Measurements from ENCODE around the gene RAB33A. TPM values are rescaled to one million over a fixed set of nuclear protein-coding genes. Genes with fewer than 3 reads are reported as not detected.

The RAB33A gene
- total RNA-seq, 1 donor, result 3.0 TPM

DNA sequence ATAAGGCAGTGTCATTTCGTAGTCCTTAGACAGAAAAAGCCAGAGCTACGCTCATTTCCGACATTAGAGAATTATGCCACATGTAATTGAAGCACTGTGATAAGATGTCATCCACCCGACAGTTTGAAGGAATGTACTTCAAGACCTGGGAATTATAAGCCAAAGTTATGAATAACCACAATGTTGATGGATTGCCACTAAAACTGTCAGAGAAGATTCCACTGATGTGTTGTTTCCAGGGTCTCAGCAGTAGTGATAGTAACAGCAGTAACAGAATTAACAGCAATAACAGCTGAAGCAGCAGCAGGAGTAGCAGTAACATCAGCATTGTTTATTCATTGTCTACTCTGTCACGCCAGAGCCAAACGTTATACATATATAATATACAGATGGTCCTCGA, 24.7 kb downstream of the RAB33A start:
- TF ChIP-seq, protein P1, sequence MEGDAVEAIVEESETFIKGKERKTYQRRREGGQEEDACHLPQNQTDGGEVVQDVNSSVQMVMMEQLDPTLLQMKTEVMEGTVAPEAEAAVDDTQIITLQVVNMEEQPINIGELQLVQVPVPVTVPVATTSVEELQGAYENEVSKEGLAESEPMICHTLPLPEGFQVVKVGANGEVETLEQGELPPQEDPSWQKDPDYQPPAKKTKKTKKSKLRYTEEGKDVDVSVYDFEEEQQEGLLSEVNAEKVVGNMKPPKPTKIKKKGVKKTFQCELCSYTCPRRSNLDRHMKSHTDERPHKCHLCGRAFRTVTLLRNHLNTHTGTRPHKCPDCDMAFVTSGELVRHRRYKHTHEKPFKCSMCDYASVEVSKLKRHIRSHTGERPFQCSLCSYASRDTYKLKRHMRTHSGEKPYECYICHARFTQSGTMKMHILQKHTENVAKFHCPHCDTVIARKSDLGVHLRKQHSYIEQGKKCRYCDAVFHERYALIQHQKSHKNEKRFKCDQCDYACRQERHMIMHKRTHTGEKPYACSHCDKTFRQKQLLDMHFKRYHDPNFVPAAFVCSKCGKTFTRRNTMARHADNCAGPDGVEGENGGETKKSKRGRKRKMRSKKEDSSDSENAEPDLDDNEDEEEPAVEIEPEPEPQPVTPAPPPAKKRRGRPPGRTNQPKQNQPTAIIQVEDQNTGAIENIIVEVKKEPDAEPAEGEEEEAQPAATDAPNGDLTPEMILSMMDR (IDR thresholded peaks at IDR 0.05; ENCODE audit: insufficient read depth, low read length), result no peak
- no peak overlapping the region for H3K4me3 ChIP-seq (ENCODE audit: low read depth, low read length)
- no peak for DNase-seq (ENCODE audit: low read depth)

DNA sequence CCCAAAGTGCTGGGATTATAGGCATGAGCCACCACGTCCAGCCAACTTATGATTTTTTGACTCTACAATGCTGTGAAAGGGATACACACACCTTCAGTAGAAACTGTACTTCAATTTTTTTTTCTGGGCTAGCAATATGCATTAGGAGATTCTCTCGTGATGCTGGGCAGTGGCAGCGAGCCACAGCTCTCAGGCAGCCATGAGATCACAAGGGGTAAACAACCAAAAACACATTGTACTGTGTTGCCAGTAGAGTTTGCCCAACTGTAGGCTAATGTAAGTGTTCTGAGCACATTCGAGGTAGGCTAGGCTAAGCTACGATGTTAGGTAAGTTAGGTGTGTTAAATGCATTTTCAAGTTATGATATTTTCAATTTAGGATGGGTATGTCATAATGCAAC, 25.7 kb downstream of the RAB33A start:
- DNase-seq (ENCODE audit: low read depth), result no peak
- TF ChIP-seq, protein P1 (IDR thresholded peaks at IDR 0.05; ENCODE audit: insufficient read depth, low read length), result no peak
- H3K4me3 ChIP-seq (ENCODE audit: low read depth, low read length), result no peak overlapping the region

DNA sequence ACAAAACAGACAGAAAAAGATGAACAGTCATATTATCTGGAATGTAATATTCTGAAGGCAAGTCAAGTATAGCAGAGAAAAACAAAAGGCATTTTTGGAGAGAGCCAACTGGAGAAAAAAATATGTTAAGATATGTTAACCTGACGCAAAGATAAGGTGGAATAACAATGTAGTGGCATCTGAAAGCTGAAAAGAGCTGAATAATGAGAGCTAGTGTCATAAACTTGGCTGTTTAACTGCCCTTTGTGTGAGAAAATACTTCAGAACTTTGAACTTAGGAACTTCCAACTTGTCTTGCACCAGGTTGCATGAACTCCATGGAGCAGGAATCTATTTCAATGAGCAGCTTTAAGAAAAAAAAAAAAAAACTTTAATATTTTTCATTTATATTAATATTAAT, 32.9 kb downstream of the RAB33A start:
- DNase-seq (ENCODE audit: low read depth), result peak; percentile 57

DNA sequence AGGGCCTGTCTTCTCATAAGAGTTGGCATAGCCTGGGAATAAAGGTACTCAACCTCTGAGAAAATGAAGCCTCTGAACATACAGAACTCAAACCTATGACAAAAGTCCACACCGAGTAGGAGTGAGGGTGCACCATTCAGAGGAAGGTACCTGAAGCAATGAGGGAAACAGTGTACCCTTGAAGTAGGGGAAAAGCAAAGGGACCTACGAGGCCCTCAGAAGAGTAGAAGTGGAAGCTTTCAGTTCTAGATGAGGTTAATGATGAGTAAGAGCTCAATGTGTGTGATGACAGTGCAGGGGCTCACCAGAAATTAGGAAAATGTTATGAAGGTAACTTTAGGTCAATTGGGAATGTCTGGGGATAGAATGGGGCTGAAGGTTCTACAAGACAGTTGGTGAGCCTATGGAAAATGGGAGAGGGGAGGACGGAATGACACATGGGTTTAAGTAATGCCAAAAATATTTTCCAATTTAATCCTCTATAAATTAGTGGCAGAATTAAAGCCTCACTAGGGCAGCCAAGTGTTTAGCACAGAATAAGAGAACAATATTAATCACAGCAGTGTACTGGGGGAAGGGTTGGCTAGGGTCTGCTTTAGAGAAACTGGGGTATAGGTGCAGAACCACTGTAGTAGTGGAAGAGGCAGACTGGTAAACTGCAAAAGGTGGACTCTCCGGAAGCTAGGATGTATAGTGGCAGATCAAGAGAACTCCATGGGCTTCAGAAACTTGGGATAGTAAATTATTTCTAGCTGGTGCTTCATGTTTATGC, 39.8 kb downstream of the RAB33A start:
- H3K4me3 ChIP-seq (ENCODE audit: low read depth, low read length), result no peak overlapping the region
- no peak for DNase-seq (ENCODE audit: low read depth)
- TF ChIP-seq, protein P1 (IDR thresholded peaks at IDR 0.05; ENCODE audit: insufficient read depth, low read length), result no peak

More for the DNA sequence above, 32.9 kb downstream of the RAB33A start:
- H3K4me3 ChIP-seq (ENCODE audit: low read depth, low read length), result no peak overlapping the region
- TF ChIP-seq, protein P1 (IDR thresholded peaks at IDR 0.05; ENCODE audit: insufficient read depth, low read length), result no peak

DNA sequence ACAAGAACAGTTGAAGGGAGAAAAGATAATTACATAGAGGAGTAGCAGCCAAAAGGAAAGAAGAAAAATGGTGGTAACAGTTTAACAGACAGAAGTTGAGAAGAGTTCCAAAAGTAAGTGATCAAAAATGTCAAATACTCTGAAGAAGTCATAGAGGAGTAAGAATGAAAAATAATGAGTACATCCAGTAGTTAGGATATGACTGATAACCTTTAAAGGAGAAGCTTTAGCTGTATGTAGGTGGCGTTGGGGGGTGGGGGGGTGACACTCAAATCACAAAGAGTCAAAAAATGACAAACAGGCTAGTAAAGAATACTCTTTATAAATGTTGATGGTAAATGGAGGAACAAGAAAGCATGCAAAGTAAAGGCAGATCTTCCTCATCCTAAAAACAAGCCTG, 40.6 kb downstream of the RAB33A start:
- TF ChIP-seq, protein P1 (IDR thresholded peaks at IDR 0.05; ENCODE audit: insufficient read depth, low read length), result no peak
- no peak overlapping the region for H3K4me3 ChIP-seq (ENCODE audit: low read depth, low read length)
- no peak for DNase-seq (ENCODE audit: low read depth)

DNA sequence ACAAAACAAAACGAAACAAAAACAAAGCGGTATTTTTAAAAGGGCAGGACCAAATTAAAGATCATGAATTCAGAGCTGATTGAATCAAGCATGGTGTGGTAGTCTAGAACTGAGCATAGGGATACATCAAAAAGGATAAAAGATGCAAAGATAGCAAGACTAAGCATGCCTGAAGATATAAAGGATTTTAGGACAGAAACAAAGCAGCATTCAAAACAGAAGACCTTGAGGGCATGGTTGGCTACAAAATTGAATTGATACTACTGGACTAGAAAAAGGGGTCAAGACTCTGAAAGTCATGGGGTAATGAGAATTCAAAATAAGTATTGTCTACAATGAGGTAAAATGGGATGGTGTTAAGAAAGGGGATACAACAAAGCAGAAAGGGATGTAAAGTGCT, 41.6 kb downstream of the RAB33A start:
- no peak overlapping the region for H3K4me3 ChIP-seq (ENCODE audit: low read depth, low read length)
- TF ChIP-seq, protein P1 (IDR thresholded peaks at IDR 0.05; ENCODE audit: insufficient read depth, low read length), result no peak
- DNase-seq (ENCODE audit: low read depth), result no peak

DNA sequence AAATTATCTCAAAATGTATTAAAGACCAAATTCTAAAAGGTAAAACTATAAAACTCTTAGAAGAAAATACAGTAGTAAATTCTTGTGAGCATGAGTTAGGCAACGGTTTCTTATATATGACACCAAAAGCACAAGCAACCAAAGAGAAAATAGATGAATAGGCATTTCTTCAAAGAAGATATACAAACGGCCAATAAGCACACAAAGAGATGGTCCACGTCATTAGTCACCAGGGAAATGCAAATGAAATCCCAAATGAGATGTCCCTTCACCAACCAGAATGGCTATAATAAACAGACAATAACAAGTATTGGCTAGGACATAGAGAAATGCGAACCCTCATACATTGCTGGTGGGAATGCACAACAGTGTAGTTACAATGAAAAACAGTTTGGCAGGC, 44.6 kb downstream of the RAB33A start:
- peak; percentile 6 for DNase-seq (ENCODE audit: low read depth)
- H3K4me3 ChIP-seq (ENCODE audit: low read depth, low read length), result no peak overlapping the region
- TF ChIP-seq, protein P1 (IDR thresholded peaks at IDR 0.05; ENCODE audit: insufficient read depth, low read length), result no peak

Measured in fibroblast of the aortic adventitia (primary cell).